Activated naive CD4-positive, alpha-beta T cell treated with anti-CD3 and anti-CD28 coated beads, Interleukin-2, amount 10 ng/mL, durations not matched to agents 7 days and 5 days (primary cell): Measurements from ENCODE around the gene FAM227A.

Source experiments
- CTCF ChIA-PET: fragments of 350-600 bp; sonication (Branson Sonifier 250); formaldehyde crosslinking; loops from one replicate; lab custom pipeline; 2021; ENCODE audit warnings: antibody characterized with exemption; lab: Charles Lee
- DNase-seq: peaks from one replicate; pipeline ENCODE4 v3.0.0-alpha.2; 2020
- H3K27ac Mint-ChIP-seq: one replicate; pipeline ENCODE4 v1.8.0; 2021; ENCODE audit warnings: mild to moderate bottlenecking, moderate library complexity, mixed read lengths
- H3K27me3 Mint-ChIP-seq: one replicate; pipeline ENCODE4 v1.8.0; 2021; ENCODE audit warnings: mild to moderate bottlenecking, mixed read lengths
- H3K36me3 Mint-ChIP-seq: one replicate; pipeline ENCODE4 v1.8.0; 2021; ENCODE audit warnings: mixed read lengths
- H3K4me1 Mint-ChIP-seq: one replicate; pipeline ENCODE4 v1.8.0; 2021; ENCODE audit warnings: mixed read lengths
- H3K4me3 Mint-ChIP-seq: one replicate; pipeline ENCODE4 v1.8.0; 2021; ENCODE audit warnings: mild to moderate bottlenecking, moderate library complexity, mixed read lengths
- H3K9me3 Mint-ChIP-seq: one replicate; pipeline ENCODE4 v1.8.0; 2021; ENCODE audit warnings: mixed read lengths

Gene FAM227A

DNA sequence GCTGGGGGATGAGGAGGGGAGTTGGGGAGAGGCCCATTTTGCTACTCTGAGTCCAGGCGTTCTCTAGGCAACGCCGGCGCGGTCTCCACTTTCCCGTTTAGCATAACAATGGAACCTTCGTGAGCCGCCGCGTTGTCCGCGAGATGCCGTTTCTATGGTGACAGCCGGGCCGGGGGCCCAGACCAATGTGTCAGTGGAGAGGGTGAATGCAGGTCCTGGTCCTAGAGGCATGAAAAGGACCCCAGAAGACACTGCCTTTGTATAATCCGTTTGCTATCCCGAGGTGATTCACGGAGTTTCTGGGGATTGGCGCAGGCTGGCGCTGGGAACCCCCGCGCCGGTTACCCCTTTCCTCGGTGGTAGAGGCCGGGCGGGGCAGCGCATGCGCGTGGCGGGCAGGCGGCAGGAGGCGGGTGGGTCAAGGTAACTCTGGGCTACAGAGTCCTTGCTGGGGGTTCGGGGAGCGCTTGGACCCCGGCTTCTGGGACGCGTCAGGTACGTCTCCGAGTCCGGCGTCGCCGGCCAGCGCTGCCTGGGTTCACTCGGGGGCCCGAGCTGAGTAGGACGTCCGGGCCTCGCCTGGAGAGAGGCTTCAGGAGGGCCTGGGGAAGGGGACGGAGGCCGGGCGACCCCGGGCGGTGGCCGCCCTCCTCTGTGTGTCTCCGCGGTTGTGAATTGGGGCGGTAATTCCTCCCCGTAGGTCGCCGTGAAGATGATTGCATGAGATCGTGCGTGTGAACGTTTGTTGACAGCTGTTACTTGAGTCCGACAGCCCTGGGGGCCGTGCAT is at the start of gene FAM227A, which contains the start of gene CBY1:
Gene FAM227A, minus strand, starts transcription at position 137 of the 789 bp plus-strand sequence. CDS start 6,224 bp downstream, outside the sequence.
Gene CBY1, plus strand, starts transcription at position 383 of the 789 bp plus-strand sequence. CDS start 11,417 bp downstream, outside the sequence.
- Mint-ChIP-seq H3K27me3 (no peaks in the 10 kb centered on the region), H3K9me3 (no peaks in the 10 kb centered on the region), H3K4me1 (peaks cover 27% of the 10 kb centered on the region), H3K36me3 (no peaks in the 10 kb centered on the region), H3K4me3 (peak within 1 kb of the TSS; percentile 93), H3K27ac (peak within 1 kb of the TSS; percentile 94)
- peak; percentile 87 for DNase-seq
- CTCF ChIA-PET, result no interaction called here

DNA sequence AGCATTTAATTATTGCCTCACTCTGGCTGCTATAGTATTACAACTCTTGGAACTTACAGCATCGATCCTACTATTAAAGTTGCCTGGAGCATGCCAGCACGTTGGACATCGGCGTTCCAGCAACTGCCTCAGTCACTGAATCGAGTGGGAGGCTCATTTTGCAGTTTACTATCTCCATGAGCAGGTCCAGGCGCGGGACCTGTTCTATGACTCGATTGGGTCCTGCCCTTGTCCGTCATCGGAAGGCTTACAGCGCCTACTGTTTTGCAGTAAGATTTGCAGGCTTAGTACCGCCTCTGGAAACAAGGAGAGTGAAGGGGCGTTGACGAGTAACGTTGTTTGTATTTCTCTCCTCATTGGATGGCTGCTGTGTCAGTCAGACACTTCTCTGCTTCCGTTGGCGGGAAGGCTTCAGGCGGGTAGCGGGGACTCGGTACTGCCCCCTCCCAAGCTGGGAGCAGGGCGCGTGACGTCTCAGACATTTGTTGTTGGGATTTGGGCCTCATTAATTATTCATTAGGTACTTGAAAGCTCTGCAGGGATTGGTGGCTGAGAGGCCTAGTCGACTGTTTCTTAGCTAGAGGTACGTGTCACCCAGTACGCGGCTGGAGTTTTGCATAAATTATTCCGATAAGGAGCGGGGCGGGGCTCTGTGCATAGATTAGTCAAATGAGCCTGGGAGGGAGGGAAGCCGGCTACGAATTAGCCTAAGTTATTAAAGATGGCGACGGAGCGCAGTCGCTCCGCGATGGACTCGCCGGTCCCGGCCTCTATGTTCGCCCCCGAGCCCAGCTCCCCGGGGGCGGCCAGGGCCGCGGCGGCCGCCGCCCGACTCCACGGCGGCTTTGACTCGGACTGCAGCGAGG is 49.3 kb upstream of the FAM227A start, which contains the start of gene GTPBP1:
Gene GTPBP1, plus strand, starts transcription at position 710 of the 866 bp plus-strand sequence. Its CDS starts 12 bp downstream, at position 722.
- H3K4me1 Mint-ChIP-seq, result peaks cover 57% of the 10 kb centered on the region
- no peaks in the 10 kb centered on the region for H3K9me3 Mint-ChIP-seq
- H3K27me3 Mint-ChIP-seq, result peaks cover 9% of the 10 kb centered on the region
- H3K36me3 Mint-ChIP-seq, result peaks cover 20% of the 10 kb centered on the region
- H3K4me3 Mint-ChIP-seq, result peak within 1 kb of the TSS; percentile 93
- peak within 1 kb of the TSS; percentile 97 for H3K27ac Mint-ChIP-seq
- peak; percentile 98 for DNase-seq
- CTCF ChIA-PET, result interaction anchor here (1.2 to 2.0 kb wide), 3 partner anchors 19 to 23 kb away, joined by 5 to 9 read pairs (median 5); partner anchors contain the start of gene TOMM22

DNA sequence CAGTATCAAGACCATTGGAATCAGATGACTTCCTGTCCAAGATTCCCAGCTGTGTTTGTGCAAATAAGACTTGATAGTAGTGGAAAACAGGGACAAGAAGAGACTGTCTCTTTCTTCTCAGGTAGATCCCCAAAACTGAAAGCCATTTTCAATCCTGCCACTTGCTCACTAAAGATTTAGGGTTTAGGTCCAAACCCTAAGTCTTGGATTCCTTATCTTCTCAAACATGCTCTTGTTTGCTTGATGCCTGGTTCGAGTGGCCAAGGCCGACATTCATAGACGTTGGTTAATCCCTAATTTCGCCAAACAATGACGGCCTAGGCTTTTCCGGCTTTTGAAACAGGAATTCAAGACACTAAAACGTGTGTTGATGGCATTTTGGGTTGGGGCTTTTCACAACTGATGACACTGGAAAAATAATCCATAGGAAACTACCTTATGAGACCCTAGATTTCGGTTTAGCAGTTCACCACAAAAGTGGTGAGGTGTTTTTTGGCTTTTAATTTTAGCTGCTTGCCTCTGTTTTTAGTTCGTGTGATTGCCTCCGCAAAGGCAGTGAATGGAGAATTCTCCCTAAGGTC is 48.6 kb upstream of the FAM227A start:
- Mint-ChIP-seq H3K9me3 (no peaks in the 10 kb centered on the region), H3K36me3 (peaks cover 15% of the 10 kb centered on the region), H3K4me3 (peak overlapping the region; percentile 76), H3K4me1 (peaks cover 56% of the 10 kb centered on the region), H3K27ac (peak overlapping the region; percentile 97), H3K27me3 (peaks cover 9% of the 10 kb centered on the region)
- no peak for DNase-seq
- CTCF ChIA-PET, result interaction anchor here (0.8 to 1.4 kb wide), 2 partner anchors 15 to 20 kb away, joined by 3 to 5 read pairs; no protein-coding TSS in a partner anchor

DNA sequence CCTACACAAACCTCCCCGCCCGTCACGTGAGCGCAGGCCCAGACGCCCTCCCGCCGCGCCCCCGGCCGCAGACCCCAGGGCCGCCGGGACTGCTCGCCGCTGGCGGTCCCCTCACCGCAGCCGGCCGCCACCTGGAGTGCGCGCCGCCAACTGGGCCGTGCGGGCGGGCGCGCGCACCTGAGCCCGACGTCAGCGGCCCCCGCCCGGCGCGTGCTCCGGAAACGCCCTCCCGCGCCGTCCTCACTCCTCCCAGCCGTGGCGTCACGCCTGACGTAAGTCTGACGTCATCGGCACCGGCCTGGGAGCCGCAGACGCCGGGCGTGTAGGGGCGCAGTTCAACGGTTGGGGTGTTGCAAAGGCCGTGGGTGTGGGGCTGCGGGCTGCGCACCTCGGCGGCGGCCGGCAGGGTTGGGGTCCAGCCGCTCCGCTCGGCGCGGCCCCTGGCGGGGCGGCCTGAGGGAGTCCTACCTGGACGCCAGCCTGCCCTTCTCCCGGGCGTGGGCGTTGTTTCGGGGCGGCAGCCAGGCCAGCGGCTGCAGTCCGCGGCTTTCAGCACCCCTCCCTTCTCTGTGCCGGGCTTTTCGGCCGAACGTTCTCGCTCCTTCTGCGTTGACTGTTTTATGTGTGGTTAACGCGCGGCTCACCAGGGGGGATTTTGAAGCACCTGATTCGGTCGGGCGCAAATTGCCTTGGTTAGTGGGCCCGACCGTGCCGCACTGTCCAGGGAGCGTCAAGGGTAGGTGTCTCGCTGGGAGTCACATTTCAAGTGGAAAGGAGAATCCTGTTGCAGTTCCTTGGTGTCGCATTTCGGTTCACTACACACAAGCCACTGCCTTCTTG is 44.8 kb upstream of the FAM227A start, which contains the start of gene JOSD1:
Gene JOSD1, minus strand, starts transcription at position 155 of the 840 bp plus-strand sequence. CDS start 956 bp downstream, outside the sequence.
- Mint-ChIP-seq H3K27ac (peak within 1 kb of the TSS; percentile 99), H3K36me3 (peaks cover 31% of the 10 kb centered on the region), H3K4me1 (peaks cover 64% of the 10 kb centered on the region), H3K4me3 (peak within 1 kb of the TSS; percentile 81), H3K9me3 (no peaks in the 10 kb centered on the region), H3K27me3 (peaks cover 9% of the 10 kb centered on the region)
- peak; percentile 97 for DNase-seq
- CTCF ChIA-PET, result interaction anchor here (4.7 kb wide), 1 partner anchor 19 kb away, joined by 30 read pairs; the partner anchor contains the start of gene TOMM22

DNA sequence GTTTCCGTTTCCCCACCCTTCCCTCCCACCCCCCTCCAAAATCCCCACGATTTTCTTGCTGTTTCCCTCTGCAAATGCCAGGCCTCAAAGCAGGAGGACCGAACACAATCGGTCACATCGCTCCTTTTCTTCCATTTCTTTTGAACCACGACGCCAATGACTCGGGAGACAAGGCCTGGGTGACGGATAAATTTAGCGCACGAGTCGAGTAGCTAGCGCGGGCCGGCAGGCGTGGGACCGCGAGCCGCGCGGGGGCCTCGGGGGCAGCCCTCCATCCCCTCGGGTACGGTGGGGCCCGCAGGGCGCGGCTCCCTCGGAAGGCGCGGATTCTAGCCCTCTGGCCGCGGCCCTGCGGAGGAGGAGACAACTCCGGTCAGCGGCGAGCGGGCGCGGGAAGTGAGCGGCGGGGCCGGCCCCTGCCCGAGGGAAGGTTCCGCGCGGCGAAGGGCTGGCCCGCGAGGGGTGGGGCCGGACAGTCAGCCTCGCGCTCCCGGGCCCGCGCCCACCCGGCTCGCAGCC is 44.1 kb upstream of the FAM227A start:
- Mint-ChIP-seq H3K27me3 (peaks cover 9% of the 10 kb centered on the region), H3K27ac (peak overlapping the region; percentile 95), H3K36me3 (peaks cover 31% of the 10 kb centered on the region), H3K9me3 (no peaks in the 10 kb centered on the region), H3K4me1 (peaks cover 66% of the 10 kb centered on the region), H3K4me3 (peak overlapping the region; percentile 81)
- DNase-seq, result no peak
- CTCF ChIA-PET, result interaction anchor here (4.7 kb wide), 1 partner anchor 18 kb away, joined by 30 read pairs; the partner anchor contains the start of gene TOMM22

DNA sequence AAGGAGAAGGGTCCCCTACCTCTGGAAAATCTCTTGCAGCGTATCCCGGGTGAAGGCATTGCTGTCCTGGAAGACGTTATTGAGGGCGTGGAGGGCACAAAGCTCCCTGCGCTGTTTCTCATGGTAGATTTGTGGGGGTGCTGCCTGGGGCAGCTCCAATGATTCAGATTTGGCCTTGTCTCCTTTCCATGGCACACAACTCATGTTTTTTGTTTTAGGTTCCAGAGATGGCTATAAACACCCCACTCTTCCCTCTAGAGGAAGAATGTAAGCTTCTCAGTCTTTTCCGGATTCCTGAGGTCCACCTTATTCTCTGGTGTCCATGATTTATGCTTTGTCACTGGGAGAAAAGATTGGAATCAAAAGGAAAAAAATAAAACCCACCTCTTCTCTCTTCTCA is 43.6 kb upstream of the FAM227A start:
- peak overlapping the region; percentile 81 for H3K4me3 Mint-ChIP-seq
- no peak for DNase-seq
- H3K9me3 Mint-ChIP-seq, result no peaks in the 10 kb centered on the region
- H3K27me3 Mint-ChIP-seq, result peaks cover 9% of the 10 kb centered on the region
- H3K36me3 Mint-ChIP-seq, result peaks cover 35% of the 10 kb centered on the region
- peaks cover 66% of the 10 kb centered on the region for H3K4me1 Mint-ChIP-seq
- CTCF ChIA-PET, result interaction anchor here (1.3 to 4.7 kb wide), 2 partner anchors 9 to 17 kb away, joined by 3 to 30 read pairs; partner anchors contain the start of gene TOMM22
- peak overlapping the region; percentile 93 for H3K27ac Mint-ChIP-seq

DNA sequence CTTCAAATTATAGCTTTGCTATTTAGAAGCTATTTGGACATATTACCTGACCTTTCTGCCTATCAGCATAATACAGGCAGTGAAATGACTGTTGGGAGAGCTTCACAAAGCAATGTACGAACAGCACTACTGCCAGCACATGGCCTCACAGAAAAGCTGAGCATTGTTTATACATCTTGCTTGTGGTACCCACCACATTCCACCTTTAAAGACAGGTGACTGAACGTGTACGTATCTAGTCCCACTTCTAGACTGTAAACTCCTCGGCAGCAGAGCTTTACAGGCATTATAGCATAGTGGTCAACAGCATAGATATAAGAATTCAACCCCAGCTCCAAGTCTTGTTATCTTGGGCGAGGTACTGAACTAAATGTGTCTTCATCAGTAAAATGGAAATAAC is 43.0 kb upstream of the FAM227A start:
- Mint-ChIP-seq H3K27me3 (peaks cover 9% of the 10 kb centered on the region), H3K4me3 (peak overlapping the region; percentile 81), H3K27ac (peak overlapping the region; percentile 93), H3K4me1 (peaks cover 62% of the 10 kb centered on the region), H3K9me3 (no peaks in the 10 kb centered on the region), H3K36me3 (peaks cover 39% of the 10 kb centered on the region)
- DNase-seq, result no peak
- CTCF ChIA-PET, result interaction anchor here (1.3 to 4.7 kb wide), 2 partner anchors 10 to 17 kb away, joined by 3 to 30 read pairs; partner anchors contain the start of gene TOMM22

DNA sequence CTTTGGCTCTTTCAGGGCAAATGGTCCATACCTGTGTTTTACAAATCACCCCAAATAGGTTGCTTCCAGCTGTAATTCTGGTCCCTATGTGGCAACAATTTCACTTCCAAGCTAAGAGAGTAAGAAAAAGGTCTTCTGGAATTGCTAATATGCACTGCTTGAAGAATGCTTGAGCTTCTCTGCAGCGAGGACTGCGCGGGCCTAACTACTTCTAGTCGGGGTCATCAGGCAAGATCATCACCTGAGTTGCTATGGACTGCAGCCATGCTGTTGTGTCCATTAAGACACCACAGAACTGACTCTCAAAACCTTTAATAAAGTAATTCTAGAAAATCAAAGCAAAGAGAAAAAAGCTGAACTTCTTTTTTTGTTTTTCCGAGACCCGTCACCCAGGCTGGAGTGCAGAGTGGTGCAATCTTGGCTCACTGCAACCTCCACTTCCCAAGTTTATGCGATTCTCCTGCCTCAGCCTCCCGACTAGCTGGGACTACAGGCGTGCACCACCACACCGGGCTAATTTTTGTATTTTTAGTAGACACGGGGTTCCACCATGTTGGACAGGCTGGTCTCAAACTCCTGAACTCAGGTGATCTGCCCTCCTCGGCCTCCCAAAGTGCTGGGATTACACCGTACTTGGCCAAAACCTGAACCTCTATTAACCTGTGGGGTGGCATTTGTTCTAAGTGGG is 42.4 kb upstream of the FAM227A start:
- Mint-ChIP-seq H3K9me3 (no peaks in the 10 kb centered on the region), H3K27me3 (peaks cover 9% of the 10 kb centered on the region), H3K4me1 (peaks cover 59% of the 10 kb centered on the region), H3K27ac (peak overlapping the region; percentile 93), H3K36me3 (peaks cover 41% of the 10 kb centered on the region), H3K4me3 (peak overlapping the region; percentile 81)
- no peak for DNase-seq
- CTCF ChIA-PET, result interaction anchor here (1.3 to 4.7 kb wide), 2 partner anchors 11 to 16 kb away, joined by 3 to 30 read pairs; partner anchors contain the start of gene TOMM22

DNA sequence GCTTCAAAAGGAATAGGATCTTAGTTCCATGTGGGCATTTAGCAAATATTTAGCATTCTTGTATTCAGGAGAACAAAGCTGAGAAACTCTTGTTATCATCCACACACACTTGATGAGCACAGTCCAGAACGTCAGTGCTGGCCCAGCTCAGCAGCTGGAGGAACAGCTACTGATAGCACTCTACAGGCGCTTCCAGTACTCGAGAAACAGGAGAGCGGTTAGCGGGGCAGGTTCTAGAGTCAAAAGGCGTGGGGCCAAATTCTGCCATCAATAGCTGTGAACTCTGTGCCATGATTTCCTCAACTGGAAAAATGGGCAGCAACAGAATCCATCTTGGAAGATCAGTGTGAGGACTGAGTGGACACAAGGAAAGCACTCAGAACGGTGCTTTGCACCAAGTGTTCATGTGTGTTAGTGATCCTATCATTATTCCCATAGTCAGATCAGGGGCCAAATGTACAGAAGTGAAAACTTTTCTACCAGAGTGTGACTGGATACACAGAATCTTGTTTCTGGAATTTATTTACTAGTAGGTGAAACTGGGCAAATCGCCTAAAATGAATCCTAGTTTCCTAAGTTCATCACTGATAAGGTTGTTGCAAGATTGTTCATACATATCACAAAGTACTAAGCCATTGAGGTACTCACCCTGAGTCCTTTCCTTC is 41.4 kb upstream of the FAM227A start:
- CTCF ChIA-PET, result interaction anchor here (1.7 to 4.7 kb wide), 2 partner anchors 9 to 15 kb away, joined by 4 to 30 read pairs; partner anchors contain the start of gene TOMM22
- no peaks in the 10 kb centered on the region for H3K9me3 Mint-ChIP-seq
- peaks cover 9% of the 10 kb centered on the region for H3K27me3 Mint-ChIP-seq
- peaks cover 48% of the 10 kb centered on the region for H3K36me3 Mint-ChIP-seq
- H3K27ac Mint-ChIP-seq, result peak overlapping the region; percentile 93
- H3K4me1 Mint-ChIP-seq, result peaks cover 63% of the 10 kb centered on the region
- DNase-seq, result no peak
- peak overlapping the region; percentile 58 for H3K4me3 Mint-ChIP-seq

DNA sequence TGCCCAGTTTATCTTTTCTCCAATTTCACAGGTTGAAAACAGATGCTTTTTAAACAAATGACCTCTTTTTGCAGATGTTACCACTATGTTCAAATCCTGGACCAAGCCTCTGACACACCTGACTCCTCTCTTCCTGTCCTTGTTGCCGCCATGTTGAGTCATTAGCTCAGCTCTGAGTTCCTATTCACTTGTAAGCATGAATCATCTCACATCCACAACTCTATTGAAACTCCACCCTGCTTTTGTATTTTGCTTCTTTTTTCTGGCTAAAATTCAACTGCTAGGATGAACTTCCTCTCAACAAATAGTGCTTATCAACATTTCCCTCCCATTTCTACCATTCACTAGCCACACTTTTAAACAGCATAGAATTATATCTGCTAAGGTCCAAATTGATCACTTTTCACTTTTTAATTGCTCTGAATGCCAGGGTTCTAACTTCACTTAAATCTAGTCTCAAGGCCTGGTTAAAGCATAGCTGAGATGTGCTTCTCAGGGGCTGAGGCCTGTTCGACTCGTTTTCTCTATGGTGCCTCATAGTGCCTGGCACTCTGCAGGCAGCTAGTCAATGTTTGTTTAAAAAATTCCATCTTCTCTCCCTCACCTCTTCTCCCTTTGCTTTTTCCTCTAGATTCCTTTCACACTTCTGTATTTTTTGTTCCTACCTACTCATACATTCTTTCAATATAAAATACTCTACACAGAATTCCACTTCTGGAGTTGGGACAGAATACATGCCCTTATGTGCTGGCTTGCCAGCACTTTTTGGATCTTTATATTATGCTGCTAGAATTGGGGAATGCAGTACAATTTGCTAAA is 40.6 kb upstream of the FAM227A start:
- H3K4me3 Mint-ChIP-seq, result peak overlapping the region; percentile 58
- H3K36me3 Mint-ChIP-seq, result peaks cover 48% of the 10 kb centered on the region
- DNase-seq, result peak; percentile 50
- peak overlapping the region; percentile 93 for H3K27ac Mint-ChIP-seq
- H3K9me3 Mint-ChIP-seq, result no peaks in the 10 kb centered on the region
- CTCF ChIA-PET, result interaction anchor here (1.7 to 4.7 kb wide), 2 partner anchors 10 to 14 kb away, joined by 4 to 30 read pairs; partner anchors contain the start of gene TOMM22
- H3K4me1 Mint-ChIP-seq, result peaks cover 62% of the 10 kb centered on the region
- H3K27me3 Mint-ChIP-seq, result peaks cover 9% of the 10 kb centered on the region

DNA sequence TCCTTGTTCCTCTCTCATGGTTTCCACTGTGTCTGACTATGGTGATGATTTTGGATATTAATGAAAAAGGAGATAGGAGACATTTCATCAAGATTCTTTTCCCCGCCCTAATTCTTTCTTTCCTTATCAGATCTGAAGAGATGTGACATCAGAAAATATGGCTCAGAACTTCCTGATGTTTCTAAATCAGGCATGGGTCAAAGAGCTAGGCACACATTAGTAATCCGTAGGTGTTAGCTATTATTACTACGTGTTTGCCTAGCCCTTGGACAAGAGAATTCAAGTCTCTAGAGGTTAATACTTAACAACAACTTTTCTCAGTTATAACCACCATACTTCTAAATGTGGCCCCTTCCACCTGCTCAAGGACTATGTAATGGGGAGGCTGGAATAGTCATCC is 38.7 kb upstream of the FAM227A start:
- CTCF ChIA-PET, result interaction anchor here (2.1 kb wide), 1 partner anchor 13 kb away, joined by 7 read pairs; the partner anchor contains the start of gene TOMM22
- Mint-ChIP-seq H3K9me3 (no peaks in the 10 kb centered on the region), H3K27me3 (no peaks in the 10 kb centered on the region), H3K4me1 (peaks cover 54% of the 10 kb centered on the region), H3K27ac (peak overlapping the region; percentile 1), H3K4me3 (no peak overlapping the region), H3K36me3 (peaks cover 50% of the 10 kb centered on the region)
- no peak for DNase-seq
